IPS-18a (cell line): ENCODE data around the gene PDE4D.

Source experiments
- H3K27ac ChIP-seq: one replicate; pipeline ENCODE4 v1.5.1; 2013; ENCODE audit warnings: low read length
- H3K27me3 ChIP-seq: one replicate; pipeline ENCODE4 v1.6.1; 2013; ENCODE audit warnings: mild to moderate bottlenecking, low read length; ENCODE audit not compliant: control insufficient read depth, insufficient read depth
- H3K36me3 ChIP-seq: one replicate; pipeline ENCODE4 v1.6.1; 2013; ENCODE audit warnings: low read depth, low read length; ENCODE audit not compliant: control insufficient read depth
- H3K4me1 ChIP-seq: one replicate; pipeline ENCODE4 v1.6.1; 2013; ENCODE audit warnings: low read depth, low read length; ENCODE audit not compliant: control insufficient read depth
- H3K4me3 ChIP-seq: one replicate; pipeline ENCODE4 v1.5.1; 2013; ENCODE audit warnings: low read length
- H3K9ac ChIP-seq: one replicate; pipeline ENCODE4 v1.6.1; 2013; ENCODE audit warnings: mild to moderate bottlenecking, low read length, moderate library complexity
- H3K9me3 ChIP-seq: one replicate; pipeline ENCODE4 v1.6.1; 2013; ENCODE audit warnings: low read depth, low read length; ENCODE audit not compliant: control insufficient read depth

PDE4D gene

DNA sequence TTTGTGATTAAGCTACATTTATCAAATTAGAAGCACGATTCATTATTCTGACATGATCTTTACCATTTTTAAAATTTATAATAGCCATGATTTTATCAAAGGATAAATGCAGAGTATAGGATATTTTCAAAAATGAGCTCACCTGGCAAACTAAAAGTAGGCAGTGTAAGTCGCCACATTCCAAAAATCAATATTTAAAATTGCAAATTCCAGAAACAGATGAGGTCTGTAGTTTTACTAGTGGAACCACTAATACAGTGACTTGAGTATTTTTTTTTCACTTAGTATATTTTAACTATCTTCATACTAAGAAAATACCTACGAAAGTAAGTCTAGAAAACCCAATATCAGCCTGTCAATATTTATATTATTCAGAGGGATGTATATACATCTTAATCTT, 164.2 kb downstream of the PDE4D start:
- Histone ChIP-seq H3K9ac (no peak overlapping the region), H3K27me3 (no peaks in the 10 kb centered on the region), H3K36me3 (no peaks in the 10 kb centered on the region), H3K4me3 (no peak overlapping the region), H3K4me1 (peaks cover 4% of the 10 kb centered on the region), H3K9me3 (no peaks in the 10 kb centered on the region), H3K27ac (no peak overlapping the region)

DNA sequence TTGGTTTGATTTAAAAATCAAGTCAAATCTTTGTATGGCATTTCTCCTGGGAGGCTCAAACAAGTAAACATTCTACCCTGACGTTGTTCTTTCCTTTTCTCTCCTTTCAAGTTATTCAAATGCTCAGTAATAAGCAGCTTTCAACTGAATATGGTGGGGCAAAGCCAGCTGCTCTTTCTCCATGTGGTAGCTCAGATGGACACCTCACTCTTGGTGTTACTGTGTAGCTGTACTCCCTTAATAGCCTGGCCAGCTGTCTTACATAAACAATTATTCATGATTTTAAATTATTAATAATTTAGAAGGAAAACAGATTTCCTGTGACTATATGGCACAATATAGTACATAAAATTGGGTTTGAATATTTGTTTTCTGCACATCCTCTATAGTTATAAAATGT, 165.2 kb downstream of the PDE4D start:
- H3K9me3 ChIP-seq, result no peaks in the 10 kb centered on the region
- no peaks in the 10 kb centered on the region for H3K36me3 ChIP-seq
- H3K27ac ChIP-seq, result no peak overlapping the region
- no peak overlapping the region for H3K4me3 ChIP-seq
- peaks cover 4% of the 10 kb centered on the region for H3K4me1 ChIP-seq
- no peaks in the 10 kb centered on the region for H3K27me3 ChIP-seq
- no peak overlapping the region for H3K9ac ChIP-seq

DNA sequence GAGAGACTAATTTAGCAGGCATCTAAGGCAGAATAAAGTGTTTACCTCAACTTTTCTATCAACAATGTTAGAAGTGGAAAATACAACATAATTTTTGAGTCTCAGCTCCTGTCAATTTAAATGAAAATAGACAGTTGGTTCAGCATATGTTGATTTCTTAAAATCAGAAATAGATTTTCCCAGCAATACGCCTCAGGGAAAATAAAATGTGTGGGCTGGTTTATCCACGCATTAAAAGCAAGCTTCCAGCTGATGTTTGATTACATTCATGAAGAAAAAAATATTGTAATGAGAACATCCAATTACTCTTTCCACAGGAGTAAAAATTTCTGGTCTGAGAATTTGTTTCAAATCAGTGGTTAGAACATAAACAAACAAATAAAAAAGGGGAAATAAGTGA, 166.3 kb downstream of the PDE4D start:
- Histone ChIP-seq H3K9ac (no peak overlapping the region), H3K4me3 (no peak overlapping the region), H3K27me3 (no peaks in the 10 kb centered on the region), H3K36me3 (no peaks in the 10 kb centered on the region), H3K4me1 (no peaks in the 10 kb centered on the region), H3K9me3 (no peaks in the 10 kb centered on the region), H3K27ac (no peak overlapping the region)

DNA sequence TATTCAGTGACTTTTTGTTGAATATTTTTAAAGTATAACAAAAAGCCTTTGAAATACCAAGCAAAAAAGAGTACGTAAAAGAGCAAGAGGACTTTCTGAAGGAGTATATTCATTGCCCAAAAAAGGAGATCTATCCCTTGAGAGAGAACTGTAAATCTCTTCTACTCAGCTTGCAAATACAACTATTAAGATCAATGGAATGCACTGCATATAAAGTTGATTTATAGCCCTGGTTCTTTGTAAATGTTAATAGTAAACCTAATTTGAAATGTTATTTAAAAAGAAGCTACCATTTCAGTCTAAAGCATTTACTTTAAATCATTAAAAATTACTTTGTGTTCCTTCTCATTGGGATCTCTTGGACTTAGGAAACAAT, 168.1 kb downstream of the PDE4D start:
- H3K27me3 ChIP-seq, result no peaks in the 10 kb centered on the region
- peaks cover 14% of the 10 kb centered on the region for H3K4me1 ChIP-seq
- H3K27ac ChIP-seq, result no peak overlapping the region
- no peaks in the 10 kb centered on the region for H3K36me3 ChIP-seq
- no peaks in the 10 kb centered on the region for H3K9me3 ChIP-seq
- H3K9ac ChIP-seq, result no peak overlapping the region
- H3K4me3 ChIP-seq, result no peak overlapping the region

DNA sequence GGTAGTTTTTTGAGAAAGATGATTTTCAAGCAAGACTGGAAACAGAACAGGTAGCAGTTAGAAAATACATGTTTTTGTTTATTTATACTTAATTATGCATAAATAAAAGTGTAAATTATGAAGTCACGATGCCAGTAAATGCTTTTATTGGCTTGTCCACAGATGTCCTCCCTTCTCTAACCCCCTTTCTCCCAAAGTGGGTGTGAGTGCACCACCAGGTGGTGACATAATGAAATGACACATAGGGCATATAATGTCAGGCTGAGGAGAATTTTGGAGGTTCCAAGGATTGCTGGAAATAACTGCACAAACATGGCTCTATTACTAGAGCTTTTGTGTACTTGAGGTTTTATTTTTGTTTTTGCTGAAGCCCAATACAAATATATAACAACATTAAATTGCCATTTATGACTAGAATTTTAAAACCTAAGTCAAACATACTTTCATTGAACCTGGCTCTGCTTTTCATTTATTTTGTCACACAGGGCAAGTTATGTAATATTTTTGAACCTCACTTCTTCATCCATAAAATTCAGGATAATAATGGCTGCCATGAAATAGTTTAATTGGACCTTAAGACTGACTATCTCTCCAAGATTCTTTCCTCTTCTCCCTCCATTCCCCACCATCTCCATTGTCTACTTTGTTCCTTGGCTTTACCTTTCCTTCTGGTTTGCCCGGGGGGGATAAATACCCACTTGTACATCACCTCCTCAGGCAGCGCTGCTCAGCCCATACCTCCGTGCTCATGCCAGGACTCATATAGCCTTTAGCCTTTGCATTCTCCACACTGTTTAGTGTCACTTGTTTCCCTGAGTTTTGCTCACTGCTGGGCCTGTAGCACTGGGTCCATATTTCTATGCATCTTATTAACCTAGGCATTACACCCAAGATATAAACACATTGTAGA, 168.8 kb downstream of the PDE4D start:
- Histone ChIP-seq H3K27me3 (no peaks in the 10 kb centered on the region), H3K9me3 (no peaks in the 10 kb centered on the region), H3K36me3 (no peaks in the 10 kb centered on the region), H3K27ac (no peak overlapping the region), H3K4me3 (no peak overlapping the region), H3K9ac (no peak overlapping the region), H3K4me1 (peaks cover 14% of the 10 kb centered on the region)

DNA sequence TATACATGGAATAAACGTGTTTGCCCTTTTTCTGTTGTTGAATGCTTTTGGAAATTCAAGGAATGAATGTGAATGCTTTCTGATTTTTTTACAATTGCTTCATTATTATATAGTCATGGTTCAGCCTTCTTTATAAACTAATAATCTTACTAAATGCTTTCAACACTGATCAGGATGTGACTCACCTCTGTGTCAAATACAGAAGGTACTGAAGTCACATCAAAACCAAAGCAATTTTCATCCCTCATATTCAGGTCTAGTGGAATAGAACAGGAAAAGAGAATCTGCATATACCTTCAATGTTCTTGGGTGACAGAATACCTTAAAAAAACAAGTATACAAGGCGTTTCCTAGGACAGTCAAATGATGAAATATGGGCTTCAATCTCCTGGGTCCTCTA, 170.7 kb downstream of the PDE4D start:
- H3K4me3 ChIP-seq, result no peak overlapping the region
- H3K36me3 ChIP-seq, result no peaks in the 10 kb centered on the region
- H3K27ac ChIP-seq, result no peak overlapping the region
- peaks cover 14% of the 10 kb centered on the region for H3K4me1 ChIP-seq
- no peaks in the 10 kb centered on the region for H3K27me3 ChIP-seq
- H3K9ac ChIP-seq, result no peak overlapping the region
- H3K9me3 ChIP-seq, result no peaks in the 10 kb centered on the region

DNA sequence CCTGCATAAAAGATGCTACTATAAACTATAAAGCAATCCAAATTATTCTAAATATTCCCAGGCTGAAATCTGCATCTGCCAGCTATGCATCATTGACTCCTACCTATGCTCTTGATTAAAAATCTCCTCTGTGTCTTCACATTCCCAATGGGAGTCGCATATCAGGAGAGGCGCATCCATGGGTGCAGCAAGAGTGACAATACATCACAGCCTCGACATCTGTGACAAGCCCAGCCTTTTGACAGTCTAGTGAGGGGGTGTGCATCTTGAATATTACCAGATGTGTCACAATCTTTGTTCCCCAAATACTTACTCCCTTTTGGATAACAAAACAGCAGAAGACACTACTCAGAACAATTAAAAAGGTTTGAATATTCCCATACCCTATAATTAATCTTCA, 171.8 kb downstream of the PDE4D start:
- H3K4me1 ChIP-seq, result peaks cover 14% of the 10 kb centered on the region
- no peaks in the 10 kb centered on the region for H3K9me3 ChIP-seq
- no peak overlapping the region for H3K27ac ChIP-seq
- no peak overlapping the region for H3K4me3 ChIP-seq
- H3K27me3 ChIP-seq, result no peaks in the 10 kb centered on the region
- no peak overlapping the region for H3K9ac ChIP-seq
- H3K36me3 ChIP-seq, result no peaks in the 10 kb centered on the region

DNA sequence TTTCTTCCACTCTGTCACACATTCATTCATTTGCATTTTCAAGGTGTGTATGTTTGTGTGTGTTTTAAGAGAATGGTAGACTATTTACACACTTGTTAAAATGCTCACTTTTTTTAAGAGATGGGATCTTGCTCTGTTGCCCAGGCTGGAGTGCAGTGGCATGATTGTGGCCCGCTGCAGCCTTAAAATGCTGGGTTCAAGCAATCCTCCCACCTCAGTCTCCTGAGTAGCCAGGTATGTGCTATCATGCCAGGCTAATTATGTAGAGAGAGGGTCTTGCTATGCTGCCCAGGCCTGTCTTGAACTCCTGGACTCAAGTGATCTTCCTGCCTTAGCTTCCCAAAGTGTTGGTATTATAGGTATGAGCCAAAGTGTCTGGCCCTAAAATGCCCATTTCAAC, 173.5 kb downstream of the PDE4D start:
- Histone ChIP-seq H3K27me3 (no peaks in the 10 kb centered on the region), H3K4me3 (no peak overlapping the region), H3K27ac (no peak overlapping the region), H3K36me3 (no peaks in the 10 kb centered on the region), H3K4me1 (peaks cover 14% of the 10 kb centered on the region), H3K9ac (no peak overlapping the region), H3K9me3 (no peaks in the 10 kb centered on the region)

DNA sequence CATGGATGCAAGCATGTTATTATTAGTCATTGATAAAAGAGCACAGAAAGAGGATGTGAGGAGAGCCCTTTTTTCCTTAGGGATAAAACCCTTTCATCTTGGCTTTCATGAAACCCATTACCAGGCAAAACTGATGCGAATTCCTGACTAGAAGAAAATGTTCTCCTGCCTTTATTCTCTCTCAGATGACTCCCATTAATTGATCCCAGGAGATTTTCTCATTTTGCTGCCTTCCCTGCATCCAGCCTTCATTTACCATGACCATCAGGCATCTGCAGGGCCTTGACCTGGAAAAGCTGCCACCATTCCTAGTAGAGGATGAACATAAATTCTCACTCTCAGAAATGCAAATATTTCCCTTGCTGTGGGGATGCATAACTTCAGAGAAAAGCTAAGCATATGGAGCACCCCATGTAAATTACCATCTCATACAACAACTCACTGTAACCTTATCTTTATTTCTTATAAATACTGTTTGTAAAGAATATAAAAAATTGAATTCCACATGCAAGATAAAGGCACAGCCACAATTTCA, 176.5 kb downstream of the PDE4D start:
- Histone ChIP-seq H3K9ac (no peak overlapping the region), H3K4me1 (peaks cover 14% of the 10 kb centered on the region), H3K27me3 (no peaks in the 10 kb centered on the region), H3K36me3 (no peaks in the 10 kb centered on the region), H3K9me3 (peaks cover 17% of the 10 kb centered on the region), H3K4me3 (no peak overlapping the region), H3K27ac (no peak overlapping the region)

DNA sequence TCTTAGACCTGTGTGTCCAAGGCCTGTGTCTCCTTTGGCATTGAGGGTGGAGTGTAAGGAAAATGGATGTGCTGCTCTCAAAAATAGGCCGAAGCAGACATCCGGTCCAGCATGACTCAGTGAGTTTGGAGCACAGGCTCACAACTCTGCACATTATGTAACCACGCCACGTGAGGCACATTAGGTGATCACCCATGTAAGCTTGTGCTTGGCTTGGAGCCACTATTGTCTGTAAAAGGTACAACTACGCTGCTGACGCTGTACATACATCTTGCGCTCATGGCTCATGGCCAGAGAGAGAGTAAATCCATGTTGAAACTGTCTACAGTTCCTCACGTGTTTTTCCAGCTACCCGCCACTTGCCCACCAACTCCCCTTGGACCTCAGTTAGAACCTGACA, 177.5 kb downstream of the PDE4D start:
- Histone ChIP-seq H3K9me3 (peaks cover 17% of the 10 kb centered on the region), H3K27ac (no peak overlapping the region), H3K4me1 (peaks cover 14% of the 10 kb centered on the region), H3K9ac (no peak overlapping the region), H3K27me3 (no peaks in the 10 kb centered on the region), H3K4me3 (no peak overlapping the region), H3K36me3 (no peaks in the 10 kb centered on the region)

DNA sequence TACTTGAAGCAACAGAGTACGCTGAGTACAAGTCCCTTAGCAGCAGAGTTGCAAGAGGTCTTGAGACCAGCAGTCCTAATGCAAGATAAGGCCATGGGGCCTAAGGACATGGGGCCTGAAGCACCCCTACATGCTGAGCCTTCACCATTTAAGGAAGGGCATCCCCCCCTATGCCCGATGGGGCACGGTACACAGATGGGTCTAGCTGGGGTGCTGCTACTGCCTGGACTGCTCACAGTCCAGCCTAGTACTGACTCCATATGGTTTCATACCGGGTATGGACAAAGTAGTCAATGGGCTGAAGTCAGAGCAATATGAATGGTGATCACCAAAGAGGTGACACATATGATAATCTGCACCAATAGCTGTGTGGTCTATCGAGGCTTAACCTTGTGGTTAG, 178.3 kb downstream of the PDE4D start:
- H3K27ac ChIP-seq, result no peak overlapping the region
- no peaks in the 10 kb centered on the region for H3K36me3 ChIP-seq
- peaks cover 17% of the 10 kb centered on the region for H3K9me3 ChIP-seq
- H3K27me3 ChIP-seq, result no peaks in the 10 kb centered on the region
- no peak overlapping the region for H3K4me3 ChIP-seq
- no peak overlapping the region for H3K9ac ChIP-seq
- peaks cover 18% of the 10 kb centered on the region for H3K4me1 ChIP-seq

DNA sequence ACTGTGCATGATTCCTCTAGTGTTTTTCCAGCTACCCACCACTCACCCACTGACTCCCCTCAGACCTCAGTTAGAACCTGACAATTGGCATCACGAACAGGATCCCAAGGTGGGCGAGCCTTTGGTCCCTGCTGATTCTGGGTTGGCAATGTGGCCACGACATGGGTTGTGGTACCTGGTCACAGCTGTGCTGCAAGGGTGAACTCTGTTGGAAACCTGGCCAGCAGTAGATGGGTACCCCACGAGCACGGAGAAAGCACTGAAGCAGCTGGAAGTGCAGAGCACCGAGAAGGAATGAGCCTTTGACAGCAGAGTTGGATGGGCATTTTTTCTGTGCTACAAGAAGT, 180.1 kb downstream of the PDE4D start:
- Histone ChIP-seq H3K4me3 (no peak overlapping the region), H3K36me3 (no peaks in the 10 kb centered on the region), H3K4me1 (peaks cover 35% of the 10 kb centered on the region), H3K9ac (no peak overlapping the region), H3K9me3 (peaks cover 17% of the 10 kb centered on the region), H3K27me3 (no peaks in the 10 kb centered on the region), H3K27ac (no peak overlapping the region)
